ENCODE results near the gene CEP131.

- no peak for TF ChIP-seq CTCF (IDR thresholded peaks at IDR 0.05)
- TF ChIP-seq POLR2A (IDR thresholded peaks at IDR 0.05) = no peak
- no peak for TF ChIP-seq EP300 (IDR thresholded peaks at IDR 0.05)
These were observed 15.7 kb upstream of the CEP131 start for GRCh38 chr17:81238490-81238814.

Measured in tibial nerve (tissue), 4 donors.